Neural progenitor cell (in vitro differentiated cells): Measurements from ENCODE around the gene BCAT1.

Experiments used
- CTCF ChIP-seq: fragments of 200-600 bp; sonication (generic); IDR thresholded peaks from 2 replicates; pipeline ENCODE4 v1.5.1; 2017; ENCODE audit warnings: antibody characterized with exemption, mild to moderate bottlenecking
- EZH2 ChIP-seq: fragments of 200-600 bp; sonication (generic); IDR thresholded peaks from 2 replicates; pipeline ENCODE4 v1.6.1; 2017; ENCODE audit warnings: antibody characterized with exemption, mild to moderate bottlenecking, moderate library complexity
- EZH2phosphoT487 ChIP-seq: fragments of 200-600 bp; sonication (generic); IDR thresholded peaks from 2 replicates; pipeline ENCODE4 v1.6.1; 2017; ENCODE audit warnings: antibody characterized with exemption

- TF ChIP-seq CTCF (no peak), EZH2 (no peak), EZH2phosphoT487 (no peak)
Observed at GRCh38 chr12:24900196-24900595, 48.7 kb downstream of the BCAT1 start.
